ENCODE measurements around the gene OR13C8. TPM values are rescaled to one million over a fixed set of nuclear protein-coding genes. Genes with fewer than 3 reads are reported as not detected.

Gene OR13C8
- total RNA-seq, 1 donor, result not detected

DNA sequence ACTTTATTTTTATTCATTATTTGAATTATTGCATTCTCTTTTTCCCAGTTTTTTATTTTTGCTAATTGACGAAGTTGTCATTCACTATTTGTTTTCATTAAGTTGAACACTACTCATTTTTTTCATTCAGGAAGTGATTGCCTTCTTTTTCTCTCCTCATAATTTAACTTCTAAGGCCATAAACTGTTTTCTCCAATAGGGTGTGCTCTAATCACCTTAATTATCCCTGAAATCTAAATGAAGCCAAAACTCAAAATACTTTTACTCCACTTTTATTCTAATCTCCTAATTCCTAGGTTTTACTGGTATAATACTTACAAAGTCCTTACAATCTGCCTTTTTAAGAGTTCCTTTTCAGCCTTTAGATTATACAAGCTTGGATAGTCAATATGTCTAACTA is 39.4 kb downstream of the OR13C8 start:
- peak in 1 of 3 donors; percentile 31 for DNase-seq (ENCODE audit: low read depth in 2 of 3, low spot score in 2 of 3)

GRCh38 chr9:104611213-104611612 is 42.2 kb downstream of the OR13C8 start:
- DNase-seq (ENCODE audit: low read depth in 2 of 3, low spot score in 2 of 3), result no peak

- no peak for DNase-seq (ENCODE audit: low read depth in 2 of 3, low spot score in 2 of 3)
Observed at GRCh38 chr9:104617418-104617817, 48.5 kb downstream of the OR13C8 start.

GRCh38 chr9:104618104-104618503 is 49.1 kb downstream of the OR13C8 start, which contains the start of gene OR13C9:
OR13C9 (minus strand) TSS chr9:104618204; CDS start chr9:104618204, 0 bp downstream.
- no peak for DNase-seq (ENCODE audit: low read depth in 2 of 3, low spot score in 2 of 3)

Other genes with a start within 250 kb of the OR13C8 start
- gene OR13F1, start 64.9 kb upstream of the OR13C8 start, total RNA-seq, result not detected
- gene OR13C4, start 42.0 kb upstream of the OR13C8 start, total RNA-seq, result 0.27 TPM
- gene OR13C3, start 32.3 kb upstream of the OR13C8 start, total RNA-seq, result 0.54 TPM
- 0.27 TPM for gene OR13C5, start 30.2 kb downstream of the OR13C8 start, total RNA-seq
- 0.81 TPM for gene OR13C2, start 36.5 kb downstream of the OR13C8 start, total RNA-seq
- 0.54 TPM for gene OR13C9, start 49.0 kb downstream of the OR13C8 start, total RNA-seq
- gene OR13D1, start 125.3 kb downstream of the OR13C8 start, total RNA-seq, result not detected
- 38.8 TPM for gene NIPSNAP3A, start 178.5 kb downstream of the OR13C8 start, total RNA-seq
- 3.5 TPM for gene NIPSNAP3B, start 195.0 kb downstream of the OR13C8 start, total RNA-seq